Stimulated activated CD8-positive, alpha-beta memory T cell treated with anti-CD3 and anti-CD28 coated beads, Interleukin-12 subunit alpha, Interleukin-12 subunit beta, amount 100 ng/mL, for 24 hours (primary cell): Measurements from ENCODE around the gene MEIOB.
"Not testable (repeated sequence)": the region's sequence is repeated elsewhere in the genome, so short reads cannot be mapped to it uniquely, and the experiment has no call there.

ENCODE experiments used
- DNase-seq: peaks from one replicate; pipeline ENCODE4 v3.0.0-alpha.2; 2020; ENCODE audit errors: extremely low read depth

Gene MEIOB

DNA sequence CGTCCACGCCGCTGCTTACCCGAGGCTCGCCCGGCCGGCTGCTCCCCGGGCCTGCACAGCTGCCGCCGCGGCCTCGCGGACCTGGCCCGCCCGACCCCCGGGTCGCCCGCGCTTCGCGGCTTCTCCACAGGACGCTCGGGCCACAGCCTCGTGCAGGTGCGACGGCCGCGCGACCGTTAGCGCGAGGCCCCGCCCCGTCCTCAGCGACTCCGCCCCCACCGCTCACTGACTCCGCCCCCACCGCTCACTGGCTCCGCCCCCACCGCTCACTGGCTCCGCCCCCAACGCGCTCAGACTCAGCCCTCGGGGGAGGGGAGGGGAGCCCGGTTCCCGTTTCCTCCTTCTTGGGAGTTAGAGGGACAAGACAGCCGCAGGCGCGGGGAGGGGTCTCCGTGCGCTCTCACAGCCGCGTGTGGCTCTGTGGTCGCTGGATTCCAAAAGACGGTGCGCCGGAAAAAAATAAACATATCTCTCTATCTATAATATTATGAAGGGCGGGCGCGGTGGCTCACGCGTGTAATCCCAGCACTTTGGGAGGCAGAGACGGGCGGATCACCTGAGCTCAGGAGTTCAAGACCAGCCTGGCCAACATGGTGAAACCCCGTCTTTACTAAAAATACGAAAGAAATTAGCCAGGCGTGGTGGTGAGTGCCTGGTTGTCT, at the start of gene MEIOB:
Gene MEIOB, minus strand, starts transcription at position 191 of the 662 bp plus-strand sequence. CDS start 3,989 bp downstream, outside the sequence.
- no peak for DNase-seq

DNA sequence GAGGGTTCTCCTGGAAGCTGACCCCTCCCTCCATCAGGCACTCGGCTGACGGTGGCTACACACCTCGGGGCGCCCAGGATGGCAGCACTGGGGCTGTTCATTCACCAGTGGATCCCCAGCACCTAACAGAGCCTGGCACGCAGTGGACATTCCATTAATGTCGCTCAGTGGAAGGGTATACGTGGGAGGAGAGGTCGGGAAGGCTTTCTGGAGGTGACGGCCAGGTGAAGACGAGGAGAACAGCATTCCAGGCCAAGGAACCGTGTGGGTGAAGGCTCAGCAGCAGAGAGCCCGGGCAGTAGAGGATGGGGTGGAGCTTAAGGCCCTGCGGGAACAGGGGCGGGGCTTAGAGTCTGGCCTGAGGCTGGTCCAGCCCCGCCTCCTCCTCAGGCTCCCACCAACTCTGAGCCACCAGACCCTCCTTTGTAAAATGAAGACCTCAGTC, 48.8 kb upstream of the MEIOB start:
- DNase-seq = no peak

DNA sequence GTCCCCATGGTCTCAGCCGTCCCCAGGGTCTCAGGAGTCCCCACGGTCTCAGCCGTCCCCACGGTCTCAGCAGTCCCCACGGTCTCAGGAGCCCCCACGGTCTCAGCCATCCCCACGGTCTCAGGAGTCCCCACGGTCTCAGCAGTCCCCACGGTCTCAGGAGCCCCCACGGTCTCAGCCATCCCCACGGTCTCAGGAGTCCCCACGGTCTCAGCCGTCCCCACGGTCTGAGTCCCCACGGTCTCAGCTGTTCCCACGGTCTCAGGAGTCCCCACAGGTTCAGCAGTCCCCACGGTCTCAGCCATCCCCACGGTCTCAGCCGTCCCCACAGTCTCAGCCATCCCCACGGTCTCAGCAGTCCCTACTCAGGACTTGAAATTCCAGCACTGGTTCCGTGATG, 48.2 kb upstream of the MEIOB start:
- not testable (repeated sequence) for DNase-seq

GRCh38 chr16:1919327-1919998, 47.5 kb upstream of the MEIOB start:
- no peak for DNase-seq

- DNase-seq = no peak
These were observed 46.7 kb upstream of the MEIOB start, which contains the start of gene HS3ST6 for GRCh38 chr16:1918351-1919326. TSS of gene HS3ST6 (minus strand) at chr16:1918415. CDS start at chr16:1918323, 92 bp downstream.

GRCh38 chr16:1917665-1918350, 45.8 kb upstream of the MEIOB start:
- DNase-seq = no peak

DNA sequence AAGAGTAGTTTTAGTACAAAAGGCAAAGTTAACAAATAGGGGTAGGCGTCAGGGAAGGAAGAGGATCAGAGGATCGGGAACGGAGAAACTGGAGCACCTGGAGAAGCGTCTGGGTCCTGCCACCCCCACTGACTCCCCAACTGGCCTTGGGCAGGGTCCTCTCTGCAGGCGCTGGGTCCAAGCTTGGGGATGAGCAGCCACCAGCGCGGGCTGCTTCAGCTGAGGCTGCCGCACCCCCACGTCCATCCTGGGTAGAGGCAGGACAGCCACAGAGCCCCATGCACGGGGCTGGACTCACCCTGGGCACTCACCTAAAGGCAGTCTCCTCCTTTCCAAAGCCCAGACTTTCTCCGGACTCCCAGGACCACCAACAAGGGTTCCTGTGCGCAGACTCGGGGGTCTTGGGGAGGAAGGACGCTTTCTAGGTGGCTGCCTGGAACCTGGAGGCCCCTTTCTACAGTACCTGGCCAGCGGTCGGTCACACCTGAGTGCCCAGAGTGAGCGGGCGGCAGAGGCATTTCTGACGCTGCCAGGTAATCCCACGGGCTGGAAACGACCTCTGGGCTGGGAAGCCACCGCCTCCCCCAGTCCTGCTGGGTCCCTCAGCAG, 45.2 kb upstream of the MEIOB start:
- no peak for DNase-seq

GRCh38 chr16:1916640-1916990, 44.7 kb upstream of the MEIOB start:
- no peak for DNase-seq

DNA sequence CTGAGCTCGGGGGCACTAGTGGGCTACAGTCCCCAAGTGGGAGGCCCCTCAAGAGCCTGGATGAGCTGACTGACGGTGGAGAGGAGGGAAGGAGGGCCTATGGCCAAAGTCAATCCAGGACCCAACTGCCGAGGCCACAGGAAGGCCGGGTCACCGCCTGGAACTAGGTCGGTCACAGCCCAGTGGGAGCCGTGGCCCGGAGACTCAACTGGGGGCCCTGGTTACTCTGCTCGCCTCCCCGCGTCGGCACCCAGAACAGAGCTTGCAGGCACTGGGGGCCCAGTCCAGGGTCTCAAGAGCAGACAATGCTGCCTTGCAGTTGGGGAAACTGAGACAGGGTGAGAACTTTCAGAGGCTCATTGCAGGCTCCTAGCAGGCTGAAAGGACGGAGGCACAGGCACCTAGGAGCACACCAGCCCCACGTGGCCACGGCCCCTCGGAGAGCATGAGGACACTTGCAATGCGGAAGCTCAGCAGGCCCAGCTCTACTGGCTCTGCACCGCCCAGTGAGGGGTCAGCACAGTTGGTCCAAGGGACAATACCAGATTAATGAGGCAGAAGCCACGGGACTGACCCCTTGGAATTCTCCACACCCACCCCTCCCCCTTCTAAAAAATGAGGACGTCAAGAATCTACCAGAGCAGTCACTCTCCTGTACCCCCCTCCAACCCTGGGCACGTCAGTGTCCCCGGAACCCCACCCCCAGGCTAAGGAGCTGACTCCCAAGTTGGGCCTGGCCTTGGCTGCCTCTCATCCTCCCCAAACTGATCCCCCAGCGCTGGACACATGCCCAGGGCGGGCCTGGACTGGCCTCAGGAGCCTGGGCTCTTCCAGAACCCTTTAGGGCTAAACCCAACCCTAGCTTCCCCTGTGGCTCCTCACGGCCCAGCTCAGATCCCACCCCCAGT, 44.0 kb upstream of the MEIOB start:
- DNase-seq = no peak

- no peak for DNase-seq
These were observed 43.0 kb upstream of the MEIOB start for GRCh38 chr16:1914988-1915387.

DNA sequence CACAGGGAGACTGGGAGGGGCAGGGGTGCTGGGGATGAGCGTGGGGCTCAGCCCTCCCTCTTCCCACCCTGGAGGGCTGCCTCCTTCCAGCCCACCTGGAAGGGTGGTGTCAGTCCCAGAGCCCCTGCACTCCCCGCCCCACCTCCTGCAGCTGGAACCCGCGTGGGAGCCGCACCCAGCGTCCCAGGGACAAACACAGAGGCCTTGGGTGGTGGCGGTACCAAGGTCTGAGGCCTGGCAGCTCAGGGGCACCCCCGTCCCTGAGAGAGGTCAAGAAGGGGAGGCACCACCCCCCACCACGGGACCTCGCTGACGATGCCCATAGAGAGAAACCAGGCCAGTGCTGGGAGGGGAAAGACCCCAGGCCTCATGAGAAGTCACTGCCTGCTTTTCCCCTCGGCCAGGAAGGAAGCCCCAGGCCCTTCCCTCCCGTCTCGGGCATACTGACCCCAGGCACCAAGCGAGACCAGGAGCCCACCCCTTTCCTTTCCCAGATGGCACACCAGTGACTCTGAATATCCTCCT, 42.2 kb upstream of the MEIOB start:
- DNase-seq = no peak

- DNase-seq = no peak
These were observed 41.5 kb upstream of the MEIOB start for GRCh38 chr16:1913327-1914083.

GRCh38 chr16:1912215-1912543, 40.2 kb upstream of the MEIOB start:
- DNase-seq = no peak

- DNase-seq = no peak
These were observed 39.7 kb upstream of the MEIOB start for GRCh38 chr16:1911467-1912214.

DNA sequence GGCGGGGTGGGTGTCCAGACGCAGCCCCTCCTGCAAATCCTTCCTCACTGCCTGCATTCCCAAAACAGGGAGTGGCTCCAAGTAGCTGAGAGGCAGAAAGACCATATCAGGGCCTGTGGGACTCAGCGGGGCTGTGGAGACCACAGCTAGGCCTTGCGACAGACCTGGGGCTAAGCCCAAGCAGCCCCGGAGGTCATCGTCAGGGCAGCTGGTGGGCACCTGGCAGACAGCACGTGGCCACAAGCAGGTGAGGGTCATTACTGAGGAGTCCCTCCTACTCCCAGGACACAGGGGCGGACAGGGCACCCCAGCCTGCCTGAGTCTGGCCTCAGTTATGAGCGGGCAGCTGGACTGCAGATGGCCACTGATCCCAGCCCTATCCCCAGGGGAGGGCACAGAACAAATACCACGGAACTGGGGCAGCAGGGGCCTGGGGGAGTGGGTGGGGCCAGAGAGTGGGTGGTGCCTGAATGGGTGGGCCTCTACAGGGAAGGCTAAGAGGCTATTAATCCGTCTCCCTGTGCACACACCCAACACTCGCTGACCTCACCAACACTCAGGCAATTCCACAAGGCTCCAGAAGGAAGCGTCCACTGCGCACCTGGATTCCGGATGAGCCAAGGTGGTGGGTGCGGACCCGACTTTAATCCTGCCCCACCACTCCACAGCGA, 37.7 kb upstream of the MEIOB start:
- DNase-seq = no peak

GRCh38 chr16:1908983-1909382, 37.0 kb upstream of the MEIOB start:
- no peak for DNase-seq

GRCh38 chr16:1908184-1908583, 36.2 kb upstream of the MEIOB start:
- no peak for DNase-seq

DNA sequence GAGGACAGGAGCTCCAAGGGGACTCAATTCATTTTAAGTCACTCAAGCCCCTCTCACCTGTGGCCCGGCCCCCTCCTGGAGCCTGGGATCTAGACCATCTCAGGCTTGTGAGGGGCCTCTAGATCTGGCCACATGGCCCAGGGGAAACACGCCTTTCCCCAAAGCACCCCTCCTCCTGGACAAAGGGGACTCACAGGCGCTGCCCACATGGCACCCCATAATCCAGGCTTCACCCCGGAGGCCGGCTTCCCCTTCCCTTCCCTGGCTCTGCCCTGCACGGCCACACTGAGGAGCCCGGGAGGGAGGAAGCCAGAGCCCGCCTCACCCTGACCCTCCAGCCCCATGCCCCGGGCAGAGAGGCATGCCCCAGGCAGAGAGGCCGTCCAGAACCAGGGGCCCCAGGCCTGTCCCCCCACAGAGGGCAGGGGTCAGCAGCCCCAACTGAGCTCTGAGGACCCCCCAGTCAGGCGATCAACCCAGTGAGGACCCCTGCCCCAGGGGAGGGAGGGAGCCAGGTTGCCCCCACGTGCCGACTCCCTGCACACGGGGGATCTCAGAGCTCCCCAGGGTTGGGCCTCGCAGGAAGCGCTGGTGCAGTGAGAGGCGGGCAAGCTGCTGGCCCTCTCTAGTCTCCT, 35.4 kb upstream of the MEIOB start:
- DNase-seq = no peak
